GM12878 (cell line): ENCODE measurements around the gene LSM10.

ENCODE experiments used
- CBX5 ChIP-seq: sonication (generic); IDR thresholded peaks from 2 replicates; pipeline ENCODE4 v1.6.1; 2016; ENCODE audit warnings: low read depth, moderate library complexity, mild to moderate bottlenecking, inconsistent platforms
- ETV6 ChIP-seq, 2 experiments: fragments of 450-650 bp in 1 of 2; IDR thresholded peaks in 1 of 2; conservative IDR thresholded peaks in 1 of 2; 2 replicates each; pipeline ENCODE4 v1.6.1; 2014; ENCODE audit warnings: antibody characterized with exemption in 1 of 2, borderline replicate concordance in 1 of 2, low read depth in 1 of 2, mild to moderate bottlenecking in 1 of 2, moderate library complexity in 1 of 2
- PAX8 ChIP-seq: fragments of 450-650 bp; IDR thresholded peaks from 2 replicates; pipeline ENCODE4 v1.6.1; 2017; ENCODE audit warnings: mild to moderate bottlenecking, moderate library complexity
- TAF1 ChIP-seq: IDR thresholded peaks from 2 replicates; pipeline ENCODE4 v1.6.1; 2011; ENCODE audit warnings: mild to moderate bottlenecking, low read depth, low read length, borderline replicate concordance
- TF ChIP-seq, protein P1 (sequence below): IDR thresholded peaks from 2 replicates; pipeline ENCODE4 v1.6.1; 2012; ENCODE audit warnings: mild to moderate bottlenecking, low read depth, low read length

DNA sequence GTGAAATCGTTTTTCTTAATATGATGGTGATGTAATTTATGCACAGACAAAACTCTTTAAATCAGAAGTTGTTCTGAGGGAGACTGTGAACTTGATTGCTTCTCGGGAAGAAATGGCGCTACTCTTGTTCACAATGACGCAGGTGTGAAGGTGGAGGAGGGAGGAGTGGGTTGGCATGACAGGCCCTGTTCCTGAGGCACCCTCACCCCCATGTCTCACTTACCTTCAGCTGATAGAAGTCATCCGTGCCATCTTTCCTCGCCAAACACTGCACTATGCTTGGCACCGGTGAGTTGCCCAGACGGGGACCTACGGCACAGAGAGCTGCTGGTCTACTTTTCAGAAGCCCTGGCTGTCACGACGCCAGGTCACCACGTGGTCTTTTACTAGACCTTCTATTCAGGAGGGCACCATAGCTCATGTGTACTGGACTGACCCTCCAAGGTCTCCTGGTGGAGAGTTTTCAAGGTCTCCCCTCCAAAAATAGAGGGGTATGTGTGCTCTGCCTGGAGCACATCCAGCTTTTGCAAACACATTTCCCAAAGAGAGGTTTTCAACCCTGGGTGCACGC lies 39.1 kb downstream of the LSM10 start:
- TF ChIP-seq, protein P1, sequence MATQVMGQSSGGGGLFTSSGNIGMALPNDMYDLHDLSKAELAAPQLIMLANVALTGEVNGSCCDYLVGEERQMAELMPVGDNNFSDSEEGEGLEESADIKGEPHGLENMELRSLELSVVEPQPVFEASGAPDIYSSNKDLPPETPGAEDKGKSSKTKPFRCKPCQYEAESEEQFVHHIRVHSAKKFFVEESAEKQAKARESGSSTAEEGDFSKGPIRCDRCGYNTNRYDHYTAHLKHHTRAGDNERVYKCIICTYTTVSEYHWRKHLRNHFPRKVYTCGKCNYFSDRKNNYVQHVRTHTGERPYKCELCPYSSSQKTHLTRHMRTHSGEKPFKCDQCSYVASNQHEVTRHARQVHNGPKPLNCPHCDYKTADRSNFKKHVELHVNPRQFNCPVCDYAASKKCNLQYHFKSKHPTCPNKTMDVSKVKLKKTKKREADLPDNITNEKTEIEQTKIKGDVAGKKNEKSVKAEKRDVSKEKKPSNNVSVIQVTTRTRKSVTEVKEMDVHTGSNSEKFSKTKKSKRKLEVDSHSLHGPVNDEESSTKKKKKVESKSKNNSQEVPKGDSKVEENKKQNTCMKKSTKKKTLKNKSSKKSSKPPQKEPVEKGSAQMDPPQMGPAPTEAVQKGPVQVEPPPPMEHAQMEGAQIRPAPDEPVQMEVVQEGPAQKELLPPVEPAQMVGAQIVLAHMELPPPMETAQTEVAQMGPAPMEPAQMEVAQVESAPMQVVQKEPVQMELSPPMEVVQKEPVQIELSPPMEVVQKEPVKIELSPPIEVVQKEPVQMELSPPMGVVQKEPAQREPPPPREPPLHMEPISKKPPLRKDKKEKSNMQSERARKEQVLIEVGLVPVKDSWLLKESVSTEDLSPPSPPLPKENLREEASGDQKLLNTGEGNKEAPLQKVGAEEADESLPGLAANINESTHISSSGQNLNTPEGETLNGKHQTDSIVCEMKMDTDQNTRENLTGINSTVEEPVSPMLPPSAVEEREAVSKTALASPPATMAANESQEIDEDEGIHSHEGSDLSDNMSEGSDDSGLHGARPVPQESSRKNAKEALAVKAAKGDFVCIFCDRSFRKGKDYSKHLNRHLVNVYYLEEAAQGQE: no peak
- no peak for TF ChIP-seq CBX5
- TF ChIP-seq TAF1: no peak
- TF ChIP-seq ETV6 (conservative IDR thresholded peaks at IDR 0.05 in 1 of 2, IDR thresholded peaks at IDR 0.05 in 1 of 2; ENCODE audit: borderline replicate concordance in 1 of 2, low read depth in 1 of 2): no peak
- no peak for TF ChIP-seq PAX8
